ENCODE measurements around the gene IFITM5. TPM values are rescaled to one million over a fixed set of nuclear protein-coding genes. Genes with fewer than 3 reads are reported as not detected.

The IFITM5 gene
- not detected for total RNA-seq

GRCh38 chr11:299081-299891 lies at the start of gene IFITM5:
Gene IFITM5 (minus strand): TSS chr11:299526. CDS start chr11:299490, 36 bp downstream.
- no peak for TF ChIP-seq CTCF (IDR thresholded peaks at IDR 0.05)
- Histone ChIP-seq H3K4me1 (ENCODE audit: control insufficient read depth in 1 of 2, low read depth in 2 of 2) (no peaks in the 10 kb centered on the region), H3K4me3 (no peak within 1 kb of the TSS), H3K27me3 (replicated peaks; ENCODE audit: insufficient read depth) (no peaks in the 10 kb centered on the region), H3K27ac (no peak within 1 kb of the TSS), H3K36me3 (no peaks in the 10 kb centered on the region), H3K9me3 (no peaks in the 10 kb centered on the region)
- no peak for DNase-seq (ENCODE audit: low spot score)
- ATAC-seq (ENCODE audit: insufficient number of reproducible peaks, low FRiP score, low read depth), result no peak

- peaks cover 0 to 12% of the 10 kb centered on the region in 2 donors for H3K4me1 ChIP-seq (ENCODE audit: control insufficient read depth in 1 of 2, low read depth in 2 of 2)
- no peak overlapping the region for H3K27ac ChIP-seq
- no peaks in the 10 kb centered on the region for H3K9me3 ChIP-seq
- no peak overlapping the region for H3K4me3 ChIP-seq
- no peaks in the 10 kb centered on the region for H3K27me3 ChIP-seq (replicated peaks; ENCODE audit: insufficient read depth)
- no peaks in the 10 kb centered on the region for H3K36me3 ChIP-seq
- ATAC-seq (ENCODE audit: insufficient number of reproducible peaks, low FRiP score, low read depth) (no peak), DNase-seq (ENCODE audit: low spot score) (no peak)
- no peak for TF ChIP-seq CTCF (IDR thresholded peaks at IDR 0.05)
These were observed 47.2 kb upstream of the IFITM5 start for GRCh38 chr11:346529-346928.

- Histone ChIP-seq H3K9me3 (no peaks in the 10 kb centered on the region), H3K4me3 (no peak overlapping the region), H3K27me3 (replicated peaks; ENCODE audit: insufficient read depth) (no peaks in the 10 kb centered on the region), H3K27ac (no peak overlapping the region), H3K4me1 (ENCODE audit: control insufficient read depth in 1 of 2, low read depth in 2 of 2) (peaks cover 0 to 12% of the 10 kb centered on the region in 2 donors), H3K36me3 (no peaks in the 10 kb centered on the region)
- no peak for DNase-seq (ENCODE audit: low spot score)
- TF ChIP-seq CTCF (IDR thresholded peaks at IDR 0.05), result no peak
- ATAC-seq (ENCODE audit: insufficient number of reproducible peaks, low FRiP score, low read depth), result no peak
These were observed 45.7 kb upstream of the IFITM5 start for GRCh38 chr11:344836-345578.

- Histone ChIP-seq H3K27me3 (replicated peaks; ENCODE audit: insufficient read depth) (no peaks in the 10 kb centered on the region), H3K4me3 (no peak overlapping the region), H3K36me3 (no peaks in the 10 kb centered on the region), H3K9me3 (no peaks in the 10 kb centered on the region), H3K27ac (no peak overlapping the region), H3K4me1 (ENCODE audit: control insufficient read depth in 1 of 2, low read depth in 2 of 2) (no peaks in the 10 kb centered on the region)
- no peak for TF ChIP-seq CTCF (IDR thresholded peaks at IDR 0.05)
- ATAC-seq (ENCODE audit: insufficient number of reproducible peaks, low FRiP score, low read depth), result no peak
- no peak for DNase-seq (ENCODE audit: low spot score)
These were observed 43.0 kb upstream of the IFITM5 start for GRCh38 chr11:342328-342727.
